Osteoblast (primary cell): Measurements from ENCODE around the gene TOR4A. TPM values are rescaled to one million over a fixed set of nuclear protein-coding genes. Genes with fewer than 3 reads are reported as not detected.
"Not testable (repeated sequence)": the region's sequence is repeated elsewhere in the genome, so short reads cannot be mapped to it uniquely, and the experiment has no call there.

Source experiments
- DNase-seq: peaks from one replicate; pipeline ENCODE4 v3.0.0; 2011; ENCODE audit warnings: low spot score, mixed read lengths; ENCODE audit not compliant: insufficient read length; ENCODE audit errors: missing footprints
- H2AFZ ChIP-seq: 2 replicates; pipeline ENCODE4 v1.6.0; 2011; ENCODE audit warnings: mild to moderate bottlenecking, low read length
- H3K27ac ChIP-seq: 2 replicates; pipeline ENCODE4 v1.5.1; 2011; ENCODE audit warnings: mild to moderate bottlenecking, low read depth, low read length, moderate library complexity
- H3K27me3 ChIP-seq: 2 replicates; pipeline ENCODE4 v1.6.0; 2012; ENCODE audit warnings: mild to moderate bottlenecking, control low read depth, inconsistent platforms, low read length, moderate library complexity; ENCODE audit not compliant: insufficient read depth
- H3K36me3 ChIP-seq: 2 replicates; pipeline ENCODE4 v1.5.1; 2011; ENCODE audit warnings: mild to moderate bottlenecking, low read length, control low read depth, moderate library complexity; ENCODE audit not compliant: insufficient read depth
- H3K4me1 ChIP-seq: 2 replicates; pipeline ENCODE4 v1.5.1; 2011; ENCODE audit warnings: mild to moderate bottlenecking, low read length, control low read depth, moderate library complexity; ENCODE audit not compliant: insufficient read depth
- H3K4me2 ChIP-seq: 2 replicates; pipeline ENCODE4 v1.6.0; 2011; ENCODE audit warnings: mild to moderate bottlenecking, low read length; ENCODE audit not compliant: insufficient read depth
- H3K4me3 ChIP-seq: fragments of 200-600 bp; sonication (generic); 3 replicates; pipeline ENCODE4 v1.5.1; 2012; ENCODE audit warnings: mild to moderate bottlenecking, low read length, inconsistent platforms; ENCODE audit not compliant: insufficient read depth
- H3K79me2 ChIP-seq: 2 replicates; pipeline ENCODE4 v1.6.0; 2012; ENCODE audit warnings: mild to moderate bottlenecking, low read length, control low read depth, inconsistent platforms; ENCODE audit not compliant: insufficient read depth
- H3K9me3 ChIP-seq: 2 replicates; pipeline ENCODE4 v1.5.1; 2011; ENCODE audit warnings: low read depth, low read length, control low read depth
- H4K20me1 ChIP-seq: 2 replicates; pipeline ENCODE4 v1.6.0; 2012; ENCODE audit warnings: mild to moderate bottlenecking, low read length, control low read depth; ENCODE audit not compliant: insufficient read depth
- total RNA-seq: library from RNA; depleted of rRNA; stranded (reverse); fragments of >200 nt; gene quantifications from 2 replicates; pipeline ENCODE4 v1.2.3, GENCODE V29; 2012
- TF ChIP-seq, protein P1 (sequence below): IDR thresholded peaks from 2 replicates; pipeline ENCODE4 v1.5.1; 2011; ENCODE audit warnings: mild to moderate bottlenecking, low read depth, low read length, moderate library complexity; ENCODE audit errors: extremely low read depth

The TOR4A gene
- total RNA-seq, 1 donor: 2.5 TPM

- H2AFZ ChIP-seq, H3K27me3 ChIP-seq, H3K4me2 ChIP-seq, H3K9me3 ChIP-seq, H4K20me1 ChIP-seq, H3K4me3 ChIP-seq, H3K27ac ChIP-seq, H3K36me3 ChIP-seq, H3K4me1 ChIP-seq, DNase-seq, H3K79me2 ChIP-seq: not testable (repeated sequence)
Observed at GRCh38 chr9:137329590-137329989, 52.1 kb downstream of the TOR4A start.

- Histone ChIP-seq H3K4me3 (no peak overlapping the region), H2AFZ (no peak overlapping the region), H4K20me1 (no peaks in the 10 kb centered on the region), H3K27ac (no peak overlapping the region), H3K4me1 (no peaks in the 10 kb centered on the region), H3K4me2 (no peak overlapping the region), H3K36me3 (no peaks in the 10 kb centered on the region), H3K79me2 (no peaks in the 10 kb centered on the region), H3K27me3 (no peaks in the 10 kb centered on the region), H3K9me3 (no peaks in the 10 kb centered on the region)
- DNase-seq: no peak
- TF ChIP-seq, protein P1, sequence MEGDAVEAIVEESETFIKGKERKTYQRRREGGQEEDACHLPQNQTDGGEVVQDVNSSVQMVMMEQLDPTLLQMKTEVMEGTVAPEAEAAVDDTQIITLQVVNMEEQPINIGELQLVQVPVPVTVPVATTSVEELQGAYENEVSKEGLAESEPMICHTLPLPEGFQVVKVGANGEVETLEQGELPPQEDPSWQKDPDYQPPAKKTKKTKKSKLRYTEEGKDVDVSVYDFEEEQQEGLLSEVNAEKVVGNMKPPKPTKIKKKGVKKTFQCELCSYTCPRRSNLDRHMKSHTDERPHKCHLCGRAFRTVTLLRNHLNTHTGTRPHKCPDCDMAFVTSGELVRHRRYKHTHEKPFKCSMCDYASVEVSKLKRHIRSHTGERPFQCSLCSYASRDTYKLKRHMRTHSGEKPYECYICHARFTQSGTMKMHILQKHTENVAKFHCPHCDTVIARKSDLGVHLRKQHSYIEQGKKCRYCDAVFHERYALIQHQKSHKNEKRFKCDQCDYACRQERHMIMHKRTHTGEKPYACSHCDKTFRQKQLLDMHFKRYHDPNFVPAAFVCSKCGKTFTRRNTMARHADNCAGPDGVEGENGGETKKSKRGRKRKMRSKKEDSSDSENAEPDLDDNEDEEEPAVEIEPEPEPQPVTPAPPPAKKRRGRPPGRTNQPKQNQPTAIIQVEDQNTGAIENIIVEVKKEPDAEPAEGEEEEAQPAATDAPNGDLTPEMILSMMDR: no peak
Observed at GRCh38 chr9:137330689-137331088, 53.2 kb downstream of the TOR4A start.

- H3K36me3 ChIP-seq: no peaks in the 10 kb centered on the region
- H3K4me2 ChIP-seq: no peak overlapping the region
- no peak overlapping the region for H2AFZ ChIP-seq
- no peaks in the 10 kb centered on the region for H3K4me1 ChIP-seq
- no peaks in the 10 kb centered on the region for H3K9me3 ChIP-seq
- H3K27me3 ChIP-seq: no peaks in the 10 kb centered on the region
- H3K27ac ChIP-seq: no peak overlapping the region
- no peak overlapping the region for H3K4me3 ChIP-seq
- H4K20me1 ChIP-seq: no peaks in the 10 kb centered on the region
- H3K79me2 ChIP-seq: no peaks in the 10 kb centered on the region
- DNase-seq: no peak
- TF ChIP-seq, protein P1: no peak
Observed at GRCh38 chr9:137331929-137332328, 54.4 kb downstream of the TOR4A start.

Other genes with a start within 250 kb of the TOR4A start
- 19.4 and 20.3 TPM in 2 replicates for gene ABCA2, start 249.5 kb upstream of the TOR4A start, total RNA-seq
- gene FUT7, start 245.6 kb upstream of the TOR4A start, total RNA-seq: not detected in 2 replicates
- 10.0 and 10.1 TPM in 2 replicates for gene NPDC1, start 231.5 kb upstream of the TOR4A start, total RNA-seq
- gene ENTPD2, start 223.7 kb upstream of the TOR4A start, total RNA-seq: not detected in 2 replicates
- gene SAPCD2, start 207.2 kb upstream of the TOR4A start, total RNA-seq: 0.88 and 1.1 TPM in 2 replicates
- 35.9 and 36.9 TPM in 2 replicates for gene UAP1L1, start 200.2 kb upstream of the TOR4A start, total RNA-seq
- 94.1 and 103 TPM in 2 replicates for gene MAN1B1, start 190.7 kb upstream of the TOR4A start, total RNA-seq
- gene DPP7, start 163.0 kb upstream of the TOR4A start, total RNA-seq: 66.6 and 74.6 TPM in 2 replicates
- not detected in 2 replicates for gene GRIN1, start 138.6 kb upstream of the TOR4A start, total RNA-seq
- gene LRRC26, start 107.7 kb upstream of the TOR4A start, total RNA-seq: not detected in 2 replicates
- gene TMEM210, start 105.7 kb upstream of the TOR4A start, total RNA-seq: not detected in 2 replicates
- gene ANAPC2, start 89.2 kb upstream of the TOR4A start, total RNA-seq: 26.2 and 32.9 TPM in 2 replicates
- 52.5 and 59.7 TPM in 2 replicates for gene SSNA1, start 89.0 kb upstream of the TOR4A start, total RNA-seq
- 9.7 and 10.5 TPM in 2 replicates for gene TPRN, start 77.0 kb upstream of the TOR4A start, total RNA-seq
- 35.4 and 36.9 TPM in 2 replicates for gene TMEM203, start 72.1 kb upstream of the TOR4A start, total RNA-seq
- gene NDOR1, start 72.0 kb upstream of the TOR4A start, total RNA-seq: 5.0 and 6.2 TPM in 2 replicates
- 0.29 TPM in 1 of 2 replicates, not detected in the other for gene RNF208, start 55.5 kb upstream of the TOR4A start, total RNA-seq
- gene CYSRT1, start 52.6 kb upstream of the TOR4A start, total RNA-seq: 1.1 and 1.5 TPM in 2 replicates
- under 0.01 TPM in 1 of 2 replicates, not detected in the other for gene RNF224, start 50.2 kb upstream of the TOR4A start, total RNA-seq
- not detected in 2 replicates for gene SLC34A3, start 46.8 kb upstream of the TOR4A start, total RNA-seq
- 67.7 and 74.0 TPM in 2 replicates for gene TUBB4B, start 36.4 kb upstream of the TOR4A start, total RNA-seq
- 0.36 TPM in 1 of 2 replicates, not detected in the other for gene STPG3, start 26.4 kb upstream of the TOR4A start, total RNA-seq
- 46.0 and 47.4 TPM in 2 replicates for gene NELFB, start 22.4 kb upstream of the TOR4A start, total RNA-seq
- gene NRARP, start 24.5 kb downstream of the TOR4A start, total RNA-seq: under 0.01 TPM in 2 replicates
- 7.6 and 10.0 TPM in 2 replicates for gene EXD3, start 145.4 kb downstream of the TOR4A start, total RNA-seq
- 0.36 and 0.88 TPM in 2 replicates for gene NOXA1, start 145.7 kb downstream of the TOR4A start, total RNA-seq
- not detected in 2 replicates for gene ENTPD8, start 163.6 kb downstream of the TOR4A start, total RNA-seq
- 19.2 and 22.4 TPM in 2 replicates for gene NSMF, start 181.6 kb downstream of the TOR4A start, total RNA-seq